ENCODE data around the gene NEK10. TPM values are rescaled to one million over a fixed set of nuclear protein-coding genes. Genes with fewer than 3 reads are reported as not detected.

The NEK10 gene
- total and polyA plus RNA-seq, 9 of the 15 experiments (the other 6 are each of a cell fraction or from before 2014, with no cell fraction given): 0.07 TPM; not detected in 8

DNA sequence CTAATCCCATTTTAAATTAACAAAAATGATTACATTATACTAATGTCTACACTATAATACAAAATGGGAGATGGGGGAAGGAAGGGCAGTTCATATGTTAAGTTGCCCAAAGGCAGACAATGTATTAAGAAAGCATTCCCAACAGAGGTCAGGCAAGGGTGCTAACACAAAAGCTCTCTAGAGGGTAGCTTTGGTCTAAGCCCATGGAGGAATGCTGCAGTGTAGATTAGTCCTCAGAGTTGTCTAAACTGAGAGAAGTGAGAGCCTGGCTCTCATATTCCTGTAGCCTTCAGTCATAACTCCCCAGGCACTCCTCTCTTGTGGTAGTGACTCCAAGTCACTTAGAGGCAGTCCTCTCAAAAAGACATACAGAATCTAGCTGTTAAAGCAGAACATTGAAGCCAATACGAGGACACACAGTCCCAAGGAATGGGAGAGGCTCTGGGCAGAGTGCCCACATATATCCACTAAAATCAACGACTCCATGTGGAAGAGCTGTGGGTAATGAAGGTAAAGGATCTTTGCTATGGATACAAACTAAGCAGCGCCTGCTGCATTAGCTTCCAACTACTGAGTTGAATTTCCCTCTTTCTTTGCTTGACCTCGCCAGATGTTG lies 14.5 kb downstream of the NEK10 start:
- intact Hi-C loops (cut with micrococcal nuclease) (no loop called here), in situ Hi-C loops (cut with MboI) (no loop called here)
- ChIA-PET CTCF (ENCODE audit: low intra/inter-chr PET ratio) (no interaction called here), POLR2A (no interaction called here)
- H3K27ac ChIP-seq (ENCODE audit: extremely low read depth, low read depth, low read length): no peak overlapping the region
- H3K9ac ChIP-seq (ENCODE audit: insufficient read depth in 1 of 2, low read depth in 2 of 2, low read length in 2 of 2): no peak overlapping the region
- H3K27me3 ChIP-seq (ENCODE audit: control insufficient read depth in 2 of 2, insufficient read depth in 2 of 2, low read length in 2 of 2): no peaks in the 10 kb centered on the region
- H3K4me2 ChIP-seq (ENCODE audit: insufficient read depth, low read length): no peak overlapping the region
- no peaks in the 10 kb centered on the region for H3K4me1 ChIP-seq (replicated peaks in 1 of 2; ENCODE audit: control insufficient read depth in 2 of 2, insufficient read depth in 2 of 2, low read length in 2 of 2)
- no peaks in the 10 kb centered on the region for H3K36me3 ChIP-seq (ENCODE audit: control insufficient read depth, insufficient read depth, low read length)
- TF ChIP-seq, protein P1, sequence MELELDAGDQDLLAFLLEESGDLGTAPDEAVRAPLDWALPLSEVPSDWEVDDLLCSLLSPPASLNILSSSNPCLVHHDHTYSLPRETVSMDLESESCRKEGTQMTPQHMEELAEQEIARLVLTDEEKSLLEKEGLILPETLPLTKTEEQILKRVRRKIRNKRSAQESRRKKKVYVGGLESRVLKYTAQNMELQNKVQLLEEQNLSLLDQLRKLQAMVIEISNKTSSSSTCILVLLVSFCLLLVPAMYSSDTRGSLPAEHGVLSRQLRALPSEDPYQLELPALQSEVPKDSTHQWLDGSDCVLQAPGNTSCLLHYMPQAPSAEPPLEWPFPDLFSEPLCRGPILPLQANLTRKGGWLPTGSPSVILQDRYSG (tag; conservative IDR thresholded peaks at IDR 0.05; ENCODE audit: low read depth): no peak
- TF ChIP-seq, protein P2, sequence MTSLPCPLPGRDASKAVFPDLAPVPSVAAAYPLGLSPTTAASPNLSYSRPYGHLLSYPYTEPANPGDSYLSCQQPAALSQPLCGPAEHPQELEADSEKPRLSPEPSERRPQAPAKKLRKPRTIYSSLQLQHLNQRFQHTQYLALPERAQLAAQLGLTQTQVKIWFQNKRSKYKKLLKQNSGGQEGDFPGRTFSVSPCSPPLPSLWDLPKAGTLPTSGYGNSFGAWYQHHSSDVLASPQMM (CRISPR knock-in tag; IDR thresholded peaks at IDR 0.05): no peak
- TF ChIP-seq SRSF9 (IDR thresholded peaks at IDR 0.05; ENCODE audit: borderline replicate concordance, low read depth, low read length) (no peak), ESRRA (IDR thresholded peaks at IDR 0.05; ENCODE audit: borderline replicate concordance, low read depth) (no peak), ZFX (CRISPR knock-in tag; IDR thresholded peaks at IDR 0.05) (no peak), ETV6 (IDR thresholded peaks at IDR 0.05; ENCODE audit: borderline replicate concordance in 1 of 2, low read depth in 2 of 2, low read length in 1 of 2) (no peak), ETV6 (CRISPR knock-in tag; IDR thresholded peaks at IDR 0.05; ENCODE audit: borderline replicate concordance) (no peak), NFATC3 (IDR thresholded peaks at IDR 0.05) (no peak), E2F3 (CRISPR knock-in tag; IDR thresholded peaks at IDR 0.05) (no peak), BRF1 (IDR thresholded peaks at IDR 0.05; ENCODE audit: borderline replicate concordance, extremely low read depth, insufficient read length) (no peak), SLC30A9 (CRISPR knock-in tag; IDR thresholded peaks at IDR 0.05) (no peak)
- TF ChIP-seq, protein P3, sequence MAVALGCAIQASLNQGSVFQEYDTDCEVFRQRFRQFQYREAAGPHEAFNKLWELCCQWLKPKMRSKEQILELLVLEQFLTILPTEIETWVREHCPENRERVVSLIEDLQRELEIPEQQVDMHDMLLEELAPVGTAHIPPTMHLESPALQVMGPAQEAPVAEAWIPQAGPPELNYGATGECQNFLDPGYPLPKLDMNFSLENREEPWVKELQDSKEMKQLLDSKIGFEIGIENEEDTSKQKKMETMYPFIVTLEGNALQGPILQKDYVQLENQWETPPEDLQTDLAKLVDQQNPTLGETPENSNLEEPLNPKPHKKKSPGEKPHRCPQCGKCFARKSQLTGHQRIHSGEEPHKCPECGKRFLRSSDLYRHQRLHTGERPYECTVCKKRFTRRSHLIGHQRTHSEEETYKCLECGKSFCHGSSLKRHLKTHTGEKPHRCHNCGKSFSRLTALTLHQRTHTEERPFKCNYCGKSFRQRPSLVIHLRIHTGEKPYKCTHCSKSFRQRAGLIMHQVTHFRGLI (CRISPR knock-in tag; IDR thresholded peaks at IDR 0.05): no peak
- no peaks in the 10 kb centered on the region for H4K20me1 ChIP-seq (replicated peaks; ENCODE audit: control insufficient read depth, insufficient read depth, low read length)
- H3K9me3 ChIP-seq (replicated peaks; ENCODE audit: control insufficient read depth, insufficient read depth, low read depth, low read length): no peaks in the 10 kb centered on the region
- DNase-seq (ENCODE audit: extremely low read depth in 1 of 4, low spot score in 3 of 4) (no peak), ATAC-seq (no peak), FAIRE-seq (no peak)
- BruUV-seq (replicated peaks): no TSS peak
- 0% methylated on average over 4 of the region's 4 CpGs for WGBS (ENCODE audit: insufficient coverage, low coverage, missing lambda C conversion rate)
- H3K4me3 ChIP-seq: no peak overlapping the region
- H3K79me2 ChIP-seq (ENCODE audit: control insufficient read depth, insufficient read depth, low read length): no peaks in the 10 kb centered on the region
- H3K9me1 ChIP-seq (ENCODE audit: control insufficient read depth, insufficient read depth, low read length): no peaks in the 10 kb centered on the region
- no peak overlapping the region for H2AFZ ChIP-seq (ENCODE audit: low read depth, low read length)
